ENCODE results near the gene TPP2.

The TPP2 gene

GRCh38 chr13:102572323-102572722 lies 24.5 kb upstream of the TPP2 start:
- no peak overlapping the region for H3K4me3 ChIP-seq (ENCODE audit: low read length)
- no peak for TF ChIP-seq CTCF (conservative IDR thresholded peaks at IDR 0.05; ENCODE audit: low read length)
- no peak for DNase-seq (ENCODE audit: low read depth)

- peak; percentile 84 for TF ChIP-seq CTCF (conservative IDR thresholded peaks at IDR 0.05; ENCODE audit: low read length)
- peak; percentile 74 for DNase-seq (ENCODE audit: low read depth)
- H3K4me3 ChIP-seq (ENCODE audit: low read length), result no peak overlapping the region
These were observed 16.1 kb upstream of the TPP2 start for GRCh38 chr13:102580552-102581169.

GRCh38 chr13:102582256-102582655 lies 14.5 kb upstream of the TPP2 start:
- no peak overlapping the region for H3K4me3 ChIP-seq (ENCODE audit: low read length)
- no peak for TF ChIP-seq CTCF (conservative IDR thresholded peaks at IDR 0.05; ENCODE audit: low read length)
- DNase-seq (ENCODE audit: low read depth), result no peak

- DNase-seq (ENCODE audit: low read depth), result no peak
- no peak for TF ChIP-seq CTCF (conservative IDR thresholded peaks at IDR 0.05; ENCODE audit: low read length)
- no peak overlapping the region for H3K4me3 ChIP-seq (ENCODE audit: low read length)
These were observed 12.4 kb upstream of the TPP2 start for GRCh38 chr13:102584434-102584833.

GRCh38 chr13:102586615-102587014 lies 10.2 kb upstream of the TPP2 start:
- DNase-seq (ENCODE audit: low read depth), result no peak
- no peak for TF ChIP-seq CTCF (conservative IDR thresholded peaks at IDR 0.05; ENCODE audit: low read length)
- no peak overlapping the region for H3K4me3 ChIP-seq (ENCODE audit: low read length)

- no peak for DNase-seq (ENCODE audit: low read depth)
- TF ChIP-seq CTCF (conservative IDR thresholded peaks at IDR 0.05; ENCODE audit: low read length), result no peak
- no peak overlapping the region for H3K4me3 ChIP-seq (ENCODE audit: low read length)
These were observed 8.9 kb upstream of the TPP2 start for GRCh38 chr13:102587916-102588315.

GRCh38 chr13:102589301-102589822 lies 7.4 kb upstream of the TPP2 start:
- DNase-seq (ENCODE audit: low read depth), result peak; percentile 67
- no peak for TF ChIP-seq CTCF (conservative IDR thresholded peaks at IDR 0.05; ENCODE audit: low read length)
- H3K4me3 ChIP-seq (ENCODE audit: low read length), result no peak overlapping the region

Data from AG10803 (cell line).